ENCODE measurements around the gene CXCR4.

CXCR4 gene

GRCh38 chr2:136117909-136118818, at the start of gene CXCR4:
TSS of gene CXCR4 (minus strand) at chr2:136118149. CDS start at chr2:136118060, 89 bp downstream.
- no peak for DNase-seq

- DNase-seq, result no peak
These were observed 46.4 kb upstream of the CXCR4 start for GRCh38 chr2:136164280-136164776.

GRCh38 chr2:136162438-136162837, 44.5 kb upstream of the CXCR4 start:
- no peak for DNase-seq

- DNase-seq, result no peak
These were observed 38.5 kb upstream of the CXCR4 start for GRCh38 chr2:136156411-136156810.

GRCh38 chr2:136154384-136154783, 36.4 kb upstream of the CXCR4 start:
- no peak for DNase-seq

GRCh38 chr2:136151021-136151971, 33.3 kb upstream of the CXCR4 start:
- no peak for DNase-seq

GRCh38 chr2:136149011-136149410, 31.1 kb upstream of the CXCR4 start:
- DNase-seq, result no peak

GRCh38 chr2:136146564-136146963, 28.6 kb upstream of the CXCR4 start:
- DNase-seq, result no peak

GRCh38 chr2:136143603-136144451, 25.9 kb upstream of the CXCR4 start:
- no peak for DNase-seq

- DNase-seq, result no peak
These were observed 23.7 kb upstream of the CXCR4 start for GRCh38 chr2:136141510-136142149.

GRCh38 chr2:136139631-136140030, 21.7 kb upstream of the CXCR4 start:
- no peak for DNase-seq

GRCh38 chr2:136137982-136138381, 20.0 kb upstream of the CXCR4 start:
- DNase-seq, result no peak

GRCh38 chr2:136136931-136137330, 19.0 kb upstream of the CXCR4 start:
- no peak for DNase-seq

GRCh38 chr2:136135921-136136906, 18.3 kb upstream of the CXCR4 start:
- DNase-seq, result no peak

- no peak for DNase-seq
These were observed 17.5 kb upstream of the CXCR4 start for GRCh38 chr2:136135462-136135861.

GRCh38 chr2:136134126-136134525, 16.2 kb upstream of the CXCR4 start:
- DNase-seq, result no peak

GRCh38 chr2:136133586-136133985, 15.6 kb upstream of the CXCR4 start:
- DNase-seq, result no peak

- no peak for DNase-seq
These were observed 15.2 kb upstream of the CXCR4 start for GRCh38 chr2:136133176-136133575.

GRCh38 chr2:136132825-136133155, 14.8 kb upstream of the CXCR4 start:
- no peak for DNase-seq

- DNase-seq, result no peak
These were observed 14.2 kb upstream of the CXCR4 start for GRCh38 chr2:136131961-136132824.
